ENCODE data around the gene ETS1. TPM values are rescaled to one million over a fixed set of nuclear protein-coding genes. Genes with fewer than 3 reads are reported as not detected.

The ETS1 gene
- total RNA-seq, 1 donor, result 67.3 TPM

DNA sequence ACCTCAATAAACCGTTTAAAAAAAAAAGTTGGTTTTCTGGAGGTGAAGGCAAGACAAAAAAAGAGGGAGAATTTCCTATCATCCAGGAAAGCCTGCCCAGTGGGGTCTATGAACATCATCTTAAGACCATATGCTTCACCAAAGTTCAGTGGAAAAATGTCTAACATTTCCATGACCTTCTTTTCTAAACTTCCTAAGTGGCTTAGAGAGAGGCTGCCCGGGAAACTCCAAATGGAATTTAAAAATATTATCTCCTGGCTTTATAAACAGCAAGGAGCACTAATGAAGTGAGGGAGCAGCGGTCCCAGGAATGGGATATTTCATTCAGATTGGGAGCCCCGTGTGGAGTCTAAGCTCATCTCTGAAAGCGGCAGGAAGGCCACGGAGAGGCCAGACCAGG is 46.9 kb downstream of the ETS1 start:
- H3K4me3 ChIP-seq (ENCODE audit: insufficient read depth, low read length), result no peak overlapping the region
- H3K4me1 ChIP-seq (ENCODE audit: insufficient read depth, low read length), result no peaks in the 10 kb centered on the region
- no peak overlapping the region for H3K4me2 ChIP-seq (ENCODE audit: insufficient read depth, low read length)
- no peak overlapping the region for H2AFZ ChIP-seq (ENCODE audit: low read length)
- no peaks in the 10 kb centered on the region for H3K9me3 ChIP-seq (ENCODE audit: low read depth, low read length)
- TF ChIP-seq, protein P1, sequence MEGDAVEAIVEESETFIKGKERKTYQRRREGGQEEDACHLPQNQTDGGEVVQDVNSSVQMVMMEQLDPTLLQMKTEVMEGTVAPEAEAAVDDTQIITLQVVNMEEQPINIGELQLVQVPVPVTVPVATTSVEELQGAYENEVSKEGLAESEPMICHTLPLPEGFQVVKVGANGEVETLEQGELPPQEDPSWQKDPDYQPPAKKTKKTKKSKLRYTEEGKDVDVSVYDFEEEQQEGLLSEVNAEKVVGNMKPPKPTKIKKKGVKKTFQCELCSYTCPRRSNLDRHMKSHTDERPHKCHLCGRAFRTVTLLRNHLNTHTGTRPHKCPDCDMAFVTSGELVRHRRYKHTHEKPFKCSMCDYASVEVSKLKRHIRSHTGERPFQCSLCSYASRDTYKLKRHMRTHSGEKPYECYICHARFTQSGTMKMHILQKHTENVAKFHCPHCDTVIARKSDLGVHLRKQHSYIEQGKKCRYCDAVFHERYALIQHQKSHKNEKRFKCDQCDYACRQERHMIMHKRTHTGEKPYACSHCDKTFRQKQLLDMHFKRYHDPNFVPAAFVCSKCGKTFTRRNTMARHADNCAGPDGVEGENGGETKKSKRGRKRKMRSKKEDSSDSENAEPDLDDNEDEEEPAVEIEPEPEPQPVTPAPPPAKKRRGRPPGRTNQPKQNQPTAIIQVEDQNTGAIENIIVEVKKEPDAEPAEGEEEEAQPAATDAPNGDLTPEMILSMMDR (IDR thresholded peaks at IDR 0.05; ENCODE audit: extremely low read depth, low read depth, low read length), result no peak
- H3K79me2 ChIP-seq (ENCODE audit: insufficient read depth, low read length), result no peaks in the 10 kb centered on the region
- no peak overlapping the region for H3K27ac ChIP-seq (ENCODE audit: low read depth, low read length)
- no peak for DNase-seq (ENCODE audit: insufficient read length, low spot score, missing footprints)
- H4K20me1 ChIP-seq (ENCODE audit: insufficient read depth, low read length), result no peaks in the 10 kb centered on the region
- peaks cover 4% of the 10 kb centered on the region for H3K27me3 ChIP-seq (ENCODE audit: insufficient read depth, low read length)
- H3K36me3 ChIP-seq (ENCODE audit: insufficient read depth, low read length), result no peaks in the 10 kb centered on the region

DNA sequence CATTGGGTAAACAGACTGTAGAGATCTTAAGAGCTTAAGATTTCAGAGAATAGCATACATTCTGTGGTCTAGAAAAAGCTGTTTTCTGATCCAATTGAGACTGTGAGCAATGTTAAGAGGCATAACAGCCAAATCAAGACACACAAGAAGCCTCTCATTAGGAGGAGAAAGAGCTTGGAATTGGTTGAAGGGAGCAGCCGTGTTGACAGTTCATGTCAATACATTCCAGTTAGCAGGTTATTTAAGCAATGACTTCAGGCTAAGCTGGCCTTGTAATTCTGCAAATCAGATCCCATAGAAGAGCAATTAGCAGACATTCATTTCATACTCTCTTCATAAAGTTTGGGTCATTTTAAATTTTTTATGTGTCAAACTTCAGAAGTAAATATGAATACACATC is 50.9 kb downstream of the ETS1 start:
- Histone ChIP-seq H3K79me2 (ENCODE audit: insufficient read depth, low read length) (no peaks in the 10 kb centered on the region), H3K4me1 (ENCODE audit: insufficient read depth, low read length) (no peaks in the 10 kb centered on the region), H2AFZ (ENCODE audit: low read length) (no peak overlapping the region), H3K27me3 (ENCODE audit: insufficient read depth, low read length) (peaks cover 4% of the 10 kb centered on the region), H3K4me2 (ENCODE audit: insufficient read depth, low read length) (no peak overlapping the region), H4K20me1 (ENCODE audit: insufficient read depth, low read length) (no peaks in the 10 kb centered on the region), H3K9me3 (ENCODE audit: low read depth, low read length) (no peaks in the 10 kb centered on the region), H3K4me3 (ENCODE audit: insufficient read depth, low read length) (no peak overlapping the region), H3K36me3 (ENCODE audit: insufficient read depth, low read length) (no peaks in the 10 kb centered on the region), H3K27ac (ENCODE audit: low read depth, low read length) (no peak overlapping the region)
- TF ChIP-seq, protein P1 (IDR thresholded peaks at IDR 0.05; ENCODE audit: extremely low read depth, low read depth, low read length), result no peak
- no peak for DNase-seq (ENCODE audit: insufficient read length, low spot score, missing footprints)

DNA sequence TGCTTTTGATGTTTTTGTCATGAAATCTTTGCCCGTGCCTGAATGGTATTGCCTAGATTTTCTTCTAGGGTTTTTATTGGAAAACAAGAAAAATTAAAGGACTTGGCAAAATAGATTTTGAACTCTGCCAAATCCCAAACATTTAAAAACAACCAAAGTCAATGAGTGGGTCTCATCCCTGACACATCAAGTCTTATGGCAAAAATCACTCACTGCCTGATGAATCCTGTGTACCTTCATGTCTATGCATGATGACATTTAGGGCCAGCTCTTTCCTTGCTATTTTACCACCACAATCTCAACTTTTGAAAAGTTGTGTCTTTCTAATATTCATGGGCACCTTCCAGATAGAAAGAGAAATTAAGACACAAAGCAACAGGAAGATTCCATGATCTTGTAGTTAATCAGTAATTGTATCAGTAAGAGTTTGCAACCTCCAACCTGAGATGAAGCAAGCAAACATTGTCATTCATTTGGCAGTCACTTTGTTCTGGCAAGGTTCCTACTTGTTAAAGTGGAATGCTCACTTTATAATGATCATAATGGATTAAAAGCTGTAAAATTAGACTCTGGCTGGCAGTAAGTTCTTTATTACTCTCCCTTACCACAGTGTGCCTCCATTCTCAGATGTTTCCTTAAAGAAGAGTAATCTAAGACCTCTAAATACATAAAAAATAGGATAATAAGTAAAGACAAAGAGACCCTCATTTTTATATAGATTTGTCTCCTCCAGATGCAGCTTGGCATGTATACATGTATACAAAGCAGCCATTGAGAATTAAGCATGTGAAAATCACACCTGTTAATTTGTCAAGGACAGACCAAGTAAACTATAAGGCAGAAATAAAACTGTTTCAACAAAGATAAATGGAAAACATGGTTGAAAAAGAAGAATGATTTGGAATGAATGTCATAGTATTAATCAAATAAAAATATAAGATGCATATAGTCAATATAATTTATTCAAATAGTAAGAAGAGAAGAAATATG is 51.6 kb downstream of the ETS1 start:
- Histone ChIP-seq H3K4me2 (ENCODE audit: insufficient read depth, low read length) (no peak overlapping the region), H4K20me1 (ENCODE audit: insufficient read depth, low read length) (no peaks in the 10 kb centered on the region), H3K79me2 (ENCODE audit: insufficient read depth, low read length) (no peaks in the 10 kb centered on the region), H3K4me1 (ENCODE audit: insufficient read depth, low read length) (no peaks in the 10 kb centered on the region), H3K27me3 (ENCODE audit: insufficient read depth, low read length) (peaks cover 4% of the 10 kb centered on the region), H2AFZ (ENCODE audit: low read length) (no peak overlapping the region), H3K36me3 (ENCODE audit: insufficient read depth, low read length) (no peaks in the 10 kb centered on the region), H3K4me3 (ENCODE audit: insufficient read depth, low read length) (no peak overlapping the region), H3K27ac (ENCODE audit: low read depth, low read length) (no peak overlapping the region), H3K9me3 (ENCODE audit: low read depth, low read length) (no peaks in the 10 kb centered on the region)
- no peak for DNase-seq (ENCODE audit: insufficient read length, low spot score, missing footprints)
- TF ChIP-seq, protein P1 (IDR thresholded peaks at IDR 0.05; ENCODE audit: extremely low read depth, low read depth, low read length), result no peak

DNA sequence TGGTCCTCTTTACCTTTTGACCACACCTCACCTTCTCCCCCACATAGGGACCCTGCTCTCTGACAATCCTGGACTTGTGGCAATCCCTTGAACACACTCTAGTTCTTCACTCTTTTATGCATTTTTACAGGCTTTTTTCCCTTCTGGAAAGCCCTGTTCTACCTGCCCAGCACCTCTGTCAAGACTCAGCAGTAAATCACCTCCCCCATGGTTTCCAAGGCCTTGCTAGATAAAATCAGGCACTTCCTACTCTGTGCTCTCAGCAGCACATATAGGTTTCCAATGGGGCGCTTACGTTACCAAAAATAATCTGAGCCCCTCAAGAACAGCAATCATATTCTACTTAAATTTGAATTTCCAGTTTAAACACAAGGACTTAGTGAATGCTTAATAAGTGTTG is 53.9 kb downstream of the ETS1 start:
- Histone ChIP-seq H4K20me1 (ENCODE audit: insufficient read depth, low read length) (no peaks in the 10 kb centered on the region), H3K79me2 (ENCODE audit: insufficient read depth, low read length) (no peaks in the 10 kb centered on the region), H2AFZ (ENCODE audit: low read length) (no peak overlapping the region), H3K4me2 (ENCODE audit: insufficient read depth, low read length) (no peak overlapping the region), H3K27me3 (ENCODE audit: insufficient read depth, low read length) (peaks cover 4% of the 10 kb centered on the region), H3K36me3 (ENCODE audit: insufficient read depth, low read length) (no peaks in the 10 kb centered on the region), H3K4me3 (ENCODE audit: insufficient read depth, low read length) (no peak overlapping the region), H3K9me3 (ENCODE audit: low read depth, low read length) (no peaks in the 10 kb centered on the region), H3K4me1 (ENCODE audit: insufficient read depth, low read length) (peaks cover 11% of the 10 kb centered on the region), H3K27ac (ENCODE audit: low read depth, low read length) (no peak overlapping the region)
- DNase-seq (ENCODE audit: insufficient read length, low spot score, missing footprints), result no peak
- TF ChIP-seq, protein P1 (IDR thresholded peaks at IDR 0.05; ENCODE audit: extremely low read depth, low read depth, low read length), result no peak
